ENCODE results near the gene ACSF2.

DNA sequence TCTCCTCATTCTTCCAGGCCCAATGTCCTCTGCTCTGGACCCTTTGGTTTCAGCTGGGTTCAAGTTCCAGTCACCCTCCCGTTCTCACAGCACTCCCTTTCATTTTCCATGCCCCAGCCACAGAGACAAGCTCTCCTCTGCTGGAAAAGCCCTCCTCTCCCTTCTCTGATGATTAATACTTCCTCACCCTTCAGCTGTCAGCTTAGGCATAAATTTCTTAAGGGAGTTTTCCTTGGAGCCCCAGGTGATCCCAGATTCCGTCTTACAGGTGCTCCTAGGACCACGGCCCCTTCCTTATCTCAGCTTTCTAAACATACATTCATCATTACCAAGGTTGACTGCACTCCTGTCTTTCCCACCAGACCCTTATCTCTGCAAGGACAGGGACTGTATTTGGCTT is 32.3 kb downstream of the ACSF2 start:
- TF ChIP-seq POLR2AphosphoS5 (IDR thresholded peaks at IDR 0.05; ENCODE audit: borderline replicate concordance, low read depth, low read length) = no peak
- TF ChIP-seq EZH2 (IDR thresholded peaks at IDR 0.05) = no peak

Measured in SK-N-MC (cell line).